ENCODE measurements around the gene FCN1.

The FCN1 gene

GRCh38 chr9:134936346-134937163 is 18.8 kb upstream of the FCN1 start:
- no peak for FAIRE-seq

DNA sequence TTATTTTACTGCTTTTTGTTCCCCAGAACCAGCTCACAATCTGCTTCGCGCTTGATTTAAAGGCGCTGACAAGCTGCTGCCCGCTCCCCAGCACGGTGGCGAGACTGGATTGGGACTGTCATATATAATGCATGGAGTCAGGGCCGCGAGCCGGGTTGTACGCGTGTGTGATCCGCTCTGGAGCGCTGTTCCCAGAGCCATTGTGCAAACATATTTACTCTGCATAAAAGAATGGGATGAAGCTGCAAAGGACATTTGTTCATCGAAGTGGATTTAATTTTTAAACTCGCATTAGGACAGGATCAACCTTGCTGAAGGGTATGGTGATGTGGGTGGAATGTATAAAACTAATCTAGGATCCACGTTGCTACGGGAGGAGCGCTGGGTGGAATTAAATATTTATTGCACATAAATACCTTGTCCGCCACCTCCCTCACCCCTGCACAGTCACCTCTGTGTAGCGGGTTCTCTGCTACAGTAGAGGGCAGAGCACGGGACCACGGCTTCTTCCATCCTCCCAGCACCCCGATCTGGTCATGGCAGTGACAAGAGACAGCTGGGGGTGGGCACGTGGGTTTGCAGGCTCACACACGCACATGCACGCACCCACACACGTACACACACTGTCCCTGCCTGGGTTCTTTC is 18.1 kb upstream of the FCN1 start:
- no peak for FAIRE-seq

DNA sequence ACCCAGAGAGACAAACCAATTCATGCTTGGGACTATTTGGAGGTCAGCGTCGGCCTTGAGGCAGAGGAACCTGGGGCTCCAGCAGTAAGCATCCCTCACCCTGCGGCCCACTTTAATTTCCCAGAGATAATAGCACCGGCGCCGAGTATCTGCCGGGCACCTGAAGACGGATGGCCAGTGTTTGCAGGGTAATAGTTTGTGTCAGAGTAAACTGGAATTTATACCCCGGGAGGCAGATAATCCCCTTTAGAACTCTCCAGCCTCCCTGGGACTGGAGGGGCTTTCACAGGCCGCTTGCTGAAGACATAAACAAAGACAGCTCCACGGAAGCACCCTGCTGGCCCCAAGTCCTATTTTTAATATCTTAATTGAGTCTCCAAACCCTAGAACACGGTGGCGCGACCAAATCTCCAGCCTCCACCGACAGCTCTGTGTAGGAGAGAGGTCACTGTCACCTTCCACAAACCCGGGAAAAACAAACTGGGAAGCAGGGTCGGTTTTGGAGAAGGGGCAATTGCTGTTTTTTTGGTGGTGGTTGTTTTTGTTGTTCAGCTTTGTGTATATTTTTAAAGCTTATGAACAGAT is 17.4 kb upstream of the FCN1 start:
- FAIRE-seq: no peak

- no peak for FAIRE-seq
Observed at GRCh38 chr9:134933076-134933659, 15.5 kb upstream of the FCN1 start.

DNA sequence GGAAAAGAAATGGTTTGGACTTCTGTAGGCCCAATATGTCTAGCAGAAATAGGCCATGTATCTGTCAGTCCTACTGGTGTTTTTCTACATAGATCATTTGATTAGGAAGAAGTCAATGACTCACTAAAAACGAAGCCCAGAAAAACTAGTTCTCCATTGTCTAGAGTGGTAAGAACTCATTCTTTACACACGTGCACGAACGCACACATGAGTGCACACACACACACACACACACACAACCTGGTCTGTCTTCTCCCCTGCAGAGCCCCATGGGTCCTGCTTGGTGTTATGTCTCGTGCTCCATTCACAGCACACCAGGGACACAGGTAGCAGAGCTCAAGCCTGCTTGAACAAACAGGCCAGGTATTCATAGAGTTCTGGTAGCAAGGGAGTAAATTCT is 14.9 kb upstream of the FCN1 start:
- no peak for FAIRE-seq

GRCh38 chr9:134932171-134932570 is 14.5 kb upstream of the FCN1 start:
- no peak for FAIRE-seq

- no peak for FAIRE-seq
Observed at GRCh38 chr9:134930398-134930797, 12.7 kb upstream of the FCN1 start.

GRCh38 chr9:134929193-134930158 is 11.8 kb upstream of the FCN1 start:
- FAIRE-seq: no peak

DNA sequence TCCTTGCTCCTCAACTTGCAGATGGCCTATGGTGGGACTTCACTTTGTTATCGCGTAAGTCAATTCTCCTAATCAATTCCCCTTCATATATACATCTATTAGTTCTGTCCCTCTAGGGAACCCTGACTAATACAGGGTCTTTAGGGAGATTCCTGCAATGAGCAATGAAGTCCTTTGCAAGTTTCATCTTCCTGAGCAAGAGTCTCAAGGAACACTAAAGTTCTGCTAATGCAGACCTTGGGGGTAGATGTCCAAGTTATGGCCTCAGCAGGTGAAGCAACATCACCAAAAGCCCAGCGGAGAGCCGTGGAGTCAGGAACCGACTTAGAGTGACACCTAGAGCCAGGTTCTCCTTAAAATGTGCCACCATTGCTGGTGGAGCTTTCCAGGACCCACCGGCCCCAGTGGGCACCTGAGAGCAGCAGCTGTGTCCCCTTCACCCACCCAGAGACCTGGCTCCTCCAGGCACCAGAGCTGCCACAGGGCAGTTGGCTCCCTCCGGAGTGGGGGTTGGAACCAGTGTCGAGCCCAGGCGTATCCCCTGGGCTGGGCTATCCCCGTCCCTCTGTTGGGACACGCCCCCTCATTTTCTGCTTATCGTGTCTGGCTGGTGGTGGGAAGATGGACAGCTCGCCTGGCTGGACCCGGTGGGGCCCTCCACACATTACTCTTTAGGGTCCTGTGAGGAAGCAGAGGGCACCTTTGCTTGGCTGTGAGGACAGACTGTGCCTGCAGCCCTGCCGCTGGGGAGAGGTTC is 10.9 kb upstream of the FCN1 start:
- no peak for FAIRE-seq

DNA sequence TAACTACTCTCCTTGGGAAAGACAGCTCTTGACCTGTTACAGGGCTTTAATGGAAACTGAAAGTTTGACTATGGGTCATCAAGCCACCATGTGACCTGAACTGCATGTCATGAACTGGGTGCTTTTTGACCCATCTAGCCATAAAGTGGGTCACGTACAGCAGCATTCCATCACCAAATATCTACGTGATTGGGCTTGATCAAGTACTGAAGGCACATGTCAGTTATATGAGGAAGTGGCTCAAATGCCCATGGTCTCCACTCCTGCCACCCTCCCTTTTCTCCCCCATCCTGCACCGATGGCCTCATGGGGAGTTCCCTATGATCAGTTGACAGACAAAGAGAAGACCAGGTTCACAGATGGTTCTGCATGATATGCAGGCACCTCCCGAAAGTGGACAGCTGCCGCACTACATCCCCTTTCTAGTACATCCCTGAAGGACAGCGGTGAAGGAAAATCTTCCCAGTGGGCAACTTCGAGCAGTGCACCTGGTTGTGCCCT is 7.3 kb upstream of the FCN1 start:
- no peak for FAIRE-seq

GRCh38 chr9:134923466-134923865 is 5.8 kb upstream of the FCN1 start:
- FAIRE-seq: no peak

DNA sequence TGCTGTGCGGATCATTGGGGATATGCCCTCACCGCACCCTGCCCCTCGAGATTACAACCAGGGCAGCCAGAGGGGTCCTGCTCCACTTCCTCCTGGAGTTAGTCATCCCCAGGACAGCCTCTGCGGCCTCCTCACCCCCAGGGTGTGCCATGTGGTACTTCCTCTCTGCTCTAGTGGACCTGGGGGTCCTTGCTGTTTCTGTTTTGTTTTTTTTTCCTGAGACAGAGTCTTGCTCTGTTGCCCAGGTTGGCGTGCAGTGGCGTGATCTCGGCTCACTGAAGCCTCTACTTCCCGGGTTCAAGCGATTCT is 5.2 kb upstream of the FCN1 start:
- FAIRE-seq: no peak

GRCh38 chr9:134922066-134922931 is 4.6 kb upstream of the FCN1 start:
- no peak for FAIRE-seq

- no peak for FAIRE-seq
Observed at GRCh38 chr9:134919303-134919702, 1.6 kb upstream of the FCN1 start.

DNA sequence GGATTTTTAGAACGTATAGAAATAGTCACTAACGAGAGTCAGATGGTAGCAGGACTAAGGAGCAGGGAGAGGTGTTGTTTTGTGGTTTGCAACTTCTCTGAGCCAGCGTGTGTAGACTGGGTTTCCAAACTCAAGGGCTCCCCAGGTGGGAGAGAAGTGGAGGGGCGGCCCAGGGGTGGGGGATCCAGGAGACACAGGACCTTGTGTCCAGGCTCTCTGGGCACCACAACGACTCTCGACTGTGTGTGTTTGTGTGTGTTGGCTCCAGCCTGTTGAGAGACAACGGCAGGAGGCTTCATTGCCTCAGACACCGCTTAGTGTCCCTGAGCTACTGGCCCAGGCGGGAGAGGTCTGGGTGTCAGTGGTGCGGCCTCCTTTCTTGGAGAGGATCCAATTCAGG is 934 bp upstream of the FCN1 start:
- FAIRE-seq: no peak

- FAIRE-seq: no peak
Observed at GRCh38 chr9:134916161-134916665, 1.5 kb downstream of the FCN1 start.

- no peak for FAIRE-seq
Observed at GRCh38 chr9:134915046-134915985, 2.4 kb downstream of the FCN1 start.

GRCh38 chr9:134914501-134914834 is 3.2 kb downstream of the FCN1 start:
- no peak for FAIRE-seq

DNA sequence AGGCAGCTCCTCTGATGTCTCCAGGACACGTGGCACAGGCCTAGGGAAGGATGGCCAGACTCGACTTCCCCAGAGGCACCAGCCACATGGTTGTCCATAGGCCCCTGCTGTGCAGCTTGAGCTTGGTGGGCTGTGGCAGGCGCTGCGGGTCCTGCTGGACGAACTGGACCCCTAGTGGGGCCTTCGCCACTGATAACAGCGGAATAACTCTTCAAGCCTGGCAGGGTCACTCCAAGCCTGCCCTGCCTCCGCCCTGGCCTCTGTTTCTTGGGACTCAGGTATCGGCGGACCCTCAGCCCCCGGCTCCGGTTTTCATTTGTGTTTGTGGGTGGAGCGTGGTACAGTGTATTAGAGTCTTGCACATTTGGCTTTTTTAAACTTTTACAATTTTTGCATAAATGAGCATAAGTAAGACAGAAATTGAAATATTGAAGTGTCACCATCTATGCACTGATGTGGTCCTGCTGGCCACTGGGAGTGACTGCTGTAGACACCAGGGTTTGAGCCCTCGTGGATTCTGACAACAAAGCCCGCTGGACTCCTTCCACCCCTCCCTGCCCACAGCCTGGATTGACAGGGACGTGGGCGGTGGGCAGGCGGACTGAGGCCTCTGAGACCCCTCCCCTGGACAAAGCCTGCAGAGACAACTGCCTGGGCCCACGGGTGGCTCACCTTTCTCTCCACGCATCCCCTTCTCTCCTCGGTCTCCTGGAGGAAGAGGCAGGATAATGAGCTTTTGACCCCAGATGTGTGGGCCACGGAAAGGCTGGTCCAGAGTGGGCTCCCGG is 3.8 kb downstream of the FCN1 start:
- FAIRE-seq: no peak
